GM21529 (cell line): ENCODE data around the gene PRDM16.

Source experiments
- ATAC-seq: cut with Tn5 transposase; IDR thresholded peaks from one replicate; pipeline ENCODE4 v1.9.1; 2021; ENCODE audit not compliant: unreplicated experiment

Gene PRDM16

DNA sequence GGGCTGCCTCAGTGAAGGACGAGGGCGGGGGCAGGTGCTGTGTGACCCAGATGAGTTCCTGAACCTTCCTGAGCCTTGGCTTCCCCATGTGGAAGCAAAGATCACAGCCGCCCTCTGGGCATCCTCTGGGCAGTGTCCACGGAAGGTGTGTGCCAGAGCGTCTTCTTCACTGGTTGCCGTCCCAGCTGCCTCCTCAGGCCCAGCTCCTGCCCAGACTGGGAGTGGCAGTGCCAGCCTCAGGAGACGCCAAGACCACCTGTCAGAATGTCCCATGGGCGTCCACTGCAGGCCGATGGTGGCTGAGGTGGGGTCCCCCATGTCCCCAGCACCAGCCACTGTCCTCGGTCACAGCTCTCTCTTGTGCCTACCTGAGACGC, 395.6 kb downstream of the PRDM16 start:
- no peak for ATAC-seq

DNA sequence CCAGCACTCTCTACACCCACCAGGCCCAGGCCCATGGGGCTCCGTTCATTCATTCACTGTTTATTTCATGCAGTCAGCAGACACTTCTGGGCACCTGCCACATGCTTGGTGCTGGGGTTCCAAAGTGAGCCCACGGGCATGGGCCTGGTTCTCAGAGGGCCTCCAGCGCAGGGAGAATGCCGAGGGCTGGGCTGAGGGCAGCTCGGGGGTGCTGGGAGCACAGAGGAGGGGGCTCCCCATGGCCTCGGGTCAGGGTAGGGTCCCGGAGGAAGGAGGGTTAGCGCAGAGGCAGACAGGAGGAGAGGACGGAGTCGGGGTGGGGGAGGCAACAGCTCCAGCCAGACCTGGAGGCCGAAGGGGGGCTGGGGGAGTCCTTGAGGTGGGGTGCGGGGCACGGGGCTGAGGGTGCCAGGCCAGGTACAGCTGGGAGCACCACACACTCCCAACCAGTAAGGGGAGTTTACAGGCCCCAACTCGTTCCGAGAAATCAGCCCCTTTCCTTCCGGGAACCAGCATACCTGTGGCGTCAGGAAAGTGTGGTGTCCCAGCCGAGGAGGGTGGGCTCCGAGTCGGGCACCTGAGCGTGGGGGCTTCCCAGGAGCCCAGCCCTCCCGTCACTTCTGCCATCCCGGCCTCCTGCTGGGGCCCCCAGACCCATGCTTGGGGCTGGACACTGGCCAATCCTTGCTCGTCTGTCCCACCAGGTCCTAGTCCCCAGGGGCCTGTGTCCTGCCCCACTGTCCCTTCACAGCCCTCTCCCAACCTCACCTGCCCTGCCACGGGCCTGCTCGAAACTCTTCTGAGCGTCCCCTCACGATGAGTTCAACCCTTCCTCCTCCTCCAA, 396.3 kb downstream of the PRDM16 start:
- ATAC-seq: no peak

DNA sequence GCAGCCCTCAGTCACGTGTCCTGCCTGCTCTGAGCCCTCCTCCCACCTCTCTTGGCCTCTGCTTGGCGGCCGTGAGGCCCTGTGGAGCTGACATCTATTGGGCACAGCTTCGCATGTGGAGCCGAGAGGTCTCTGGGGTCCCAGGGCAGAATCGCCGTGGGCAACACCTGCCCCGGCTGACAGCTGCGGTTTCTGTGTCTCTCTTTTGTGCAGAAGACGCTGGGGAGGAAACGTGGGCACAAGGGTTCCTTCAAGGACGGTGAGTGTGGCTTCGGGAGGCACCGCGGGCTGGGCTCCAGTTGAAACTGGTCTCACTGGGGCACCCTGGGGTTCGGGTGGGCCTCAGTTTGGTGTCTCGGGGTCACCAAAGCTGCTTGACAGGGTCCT, 396.9 kb downstream of the PRDM16 start:
- ATAC-seq: no peak

DNA sequence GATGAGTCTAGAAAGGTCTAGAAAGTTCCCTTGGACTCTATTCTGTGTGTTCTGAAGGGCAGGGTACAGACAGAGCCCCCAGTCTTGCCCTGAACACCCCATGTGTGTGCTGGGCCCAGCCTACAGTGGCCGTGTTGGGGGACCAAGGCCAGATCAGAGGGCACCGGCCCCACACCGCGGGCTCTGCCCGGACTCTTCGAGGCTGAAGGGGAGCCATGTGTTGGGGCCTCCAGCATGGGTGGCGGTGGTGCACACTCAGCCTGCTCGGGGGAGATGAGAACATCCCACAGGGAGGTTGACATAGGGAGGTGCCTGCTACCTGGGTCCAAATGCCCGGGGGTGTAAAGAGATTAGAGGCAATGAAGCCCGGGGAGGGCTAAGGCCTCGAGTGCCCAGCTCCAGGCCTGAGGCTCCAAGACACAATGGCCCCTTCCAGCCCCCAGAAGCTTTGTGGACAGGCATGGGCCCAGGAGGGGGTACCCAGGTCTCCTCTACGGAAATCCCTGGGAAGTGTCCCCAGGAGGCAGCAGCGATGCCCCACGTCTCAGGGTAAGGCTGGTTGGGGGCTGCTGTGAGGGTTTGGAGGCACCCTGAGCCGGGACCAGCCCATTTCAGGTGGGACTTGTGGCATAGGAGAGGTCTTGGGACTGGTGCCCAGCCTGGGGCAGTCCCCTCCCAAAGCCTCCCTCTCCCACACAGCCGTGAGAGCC, 397.5 kb downstream of the PRDM16 start:
- no peak for ATAC-seq

DNA sequence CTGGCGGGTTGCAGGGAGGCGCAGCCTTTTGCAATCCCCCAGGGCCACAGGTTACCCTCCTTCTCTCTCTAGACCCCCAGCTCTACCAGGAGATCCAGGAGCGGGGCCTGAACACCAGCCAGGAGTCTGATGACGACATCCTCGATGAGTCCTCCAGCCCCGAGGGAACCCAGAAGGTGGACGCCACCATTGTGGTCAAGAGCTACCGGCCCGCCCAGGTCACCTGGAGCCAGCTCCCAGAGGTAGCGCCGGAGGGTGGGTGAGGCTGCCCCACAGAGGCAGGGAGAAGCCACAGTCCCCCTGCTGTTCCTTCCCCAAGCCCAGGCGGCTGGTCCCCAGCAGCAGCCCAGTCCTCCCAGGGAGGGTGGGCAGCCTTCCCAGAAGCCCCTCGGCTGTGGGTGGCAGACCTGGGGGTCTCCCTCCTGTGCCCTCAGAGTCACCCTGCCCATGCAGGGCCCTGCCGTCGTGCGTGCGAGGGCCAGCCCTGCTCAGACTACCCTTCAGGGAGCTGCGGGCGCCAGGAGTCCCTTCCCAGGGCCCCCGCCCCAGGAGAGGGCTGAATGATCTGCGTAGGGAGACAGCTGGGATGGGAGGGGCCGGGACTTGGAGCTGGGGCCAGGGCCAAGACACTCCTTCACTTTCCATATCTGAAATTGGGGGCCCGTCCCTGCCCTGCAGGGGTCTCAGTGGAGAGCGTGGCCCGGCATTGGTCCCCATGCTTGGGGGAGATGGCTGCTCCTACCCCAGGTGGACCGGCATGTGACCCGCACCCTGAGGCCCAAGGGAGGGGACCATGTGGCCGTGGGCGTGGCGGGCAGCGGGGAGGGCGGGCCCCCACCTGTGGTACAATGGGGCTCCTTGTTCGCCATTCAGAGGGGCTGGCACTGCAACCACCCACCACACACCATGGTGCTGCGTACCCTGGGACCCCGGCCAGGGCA, 398.4 kb downstream of the PRDM16 start:
- no peak for ATAC-seq

DNA sequence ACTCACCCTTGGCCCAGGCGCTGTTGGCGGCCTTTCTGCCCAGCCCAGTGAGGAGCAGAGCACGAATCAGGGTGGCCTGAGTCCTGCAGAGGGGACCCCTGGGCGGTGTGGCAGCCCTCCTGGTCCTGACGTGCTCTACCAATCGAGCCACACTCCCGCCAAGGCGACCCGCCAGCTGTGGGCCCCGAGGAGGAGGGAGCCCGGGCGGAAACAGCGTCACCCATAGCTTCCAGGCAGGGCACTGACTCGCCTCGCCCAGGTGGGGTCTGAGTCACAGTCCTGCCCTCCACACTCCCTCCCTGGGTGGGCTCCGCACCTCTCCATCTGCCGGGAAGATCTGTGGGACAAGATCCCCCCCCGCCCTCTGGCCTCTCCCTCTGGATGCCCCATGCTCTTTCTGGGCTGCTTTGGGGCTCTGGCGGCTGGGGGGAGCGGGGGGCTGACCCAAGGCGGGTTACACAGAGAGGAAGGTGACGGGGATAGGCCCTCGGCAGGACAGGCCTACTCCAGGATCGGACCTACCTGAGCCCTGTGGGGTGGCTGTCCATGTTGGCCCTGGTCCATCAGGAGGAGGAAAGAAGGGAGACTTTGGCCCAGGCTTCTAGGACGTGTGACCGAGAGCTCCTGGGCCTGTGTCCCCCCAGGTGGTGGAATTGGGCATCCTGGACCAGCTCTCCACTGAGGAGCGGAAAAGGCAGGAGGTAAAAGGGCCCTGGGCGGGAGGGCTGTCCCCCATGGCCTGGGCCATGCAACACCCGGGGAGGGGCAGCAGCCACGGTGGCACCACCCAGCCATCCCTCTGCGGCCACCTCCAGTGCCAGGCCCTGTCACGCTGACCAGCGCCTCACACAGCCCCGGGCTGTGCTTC, 399.5 kb downstream of the PRDM16 start:
- no peak for ATAC-seq

DNA sequence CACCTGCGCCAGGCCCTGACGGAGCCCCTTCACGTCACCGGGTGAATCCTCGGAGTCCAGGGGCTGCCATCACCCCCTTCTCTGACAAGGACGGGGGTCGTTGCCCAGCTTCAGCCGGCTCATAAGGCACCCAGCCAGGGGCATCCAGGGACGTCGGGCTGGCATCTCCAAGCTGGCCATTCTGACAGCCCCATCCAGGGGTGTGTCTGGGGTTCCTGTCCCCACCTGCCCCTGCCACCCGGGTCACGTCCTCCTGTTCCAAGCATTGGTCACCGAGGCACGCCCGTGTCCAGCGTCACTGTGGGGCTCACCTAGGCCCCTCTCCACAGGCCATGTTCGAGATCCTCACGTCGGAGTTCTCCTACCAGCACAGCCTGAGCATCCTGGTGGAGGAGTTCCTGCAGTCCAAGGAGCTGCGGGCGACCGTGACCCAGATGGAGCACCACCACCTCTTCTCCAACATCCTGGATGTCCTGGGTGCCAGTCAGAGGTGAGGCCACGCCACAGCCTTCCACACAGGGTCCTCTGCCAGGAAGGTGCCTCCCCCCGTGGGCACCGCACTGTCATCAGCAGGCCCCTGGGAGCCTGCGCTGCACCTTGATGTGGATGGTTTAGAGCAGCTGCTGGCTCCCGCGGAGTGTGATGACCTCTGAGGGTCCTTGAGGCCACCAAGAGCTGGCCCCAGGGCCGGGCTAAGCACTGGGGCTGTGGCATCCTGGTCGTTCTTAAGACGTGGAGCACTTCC, 400.3 kb downstream of the PRDM16 start:
- ATAC-seq: no peak

DNA sequence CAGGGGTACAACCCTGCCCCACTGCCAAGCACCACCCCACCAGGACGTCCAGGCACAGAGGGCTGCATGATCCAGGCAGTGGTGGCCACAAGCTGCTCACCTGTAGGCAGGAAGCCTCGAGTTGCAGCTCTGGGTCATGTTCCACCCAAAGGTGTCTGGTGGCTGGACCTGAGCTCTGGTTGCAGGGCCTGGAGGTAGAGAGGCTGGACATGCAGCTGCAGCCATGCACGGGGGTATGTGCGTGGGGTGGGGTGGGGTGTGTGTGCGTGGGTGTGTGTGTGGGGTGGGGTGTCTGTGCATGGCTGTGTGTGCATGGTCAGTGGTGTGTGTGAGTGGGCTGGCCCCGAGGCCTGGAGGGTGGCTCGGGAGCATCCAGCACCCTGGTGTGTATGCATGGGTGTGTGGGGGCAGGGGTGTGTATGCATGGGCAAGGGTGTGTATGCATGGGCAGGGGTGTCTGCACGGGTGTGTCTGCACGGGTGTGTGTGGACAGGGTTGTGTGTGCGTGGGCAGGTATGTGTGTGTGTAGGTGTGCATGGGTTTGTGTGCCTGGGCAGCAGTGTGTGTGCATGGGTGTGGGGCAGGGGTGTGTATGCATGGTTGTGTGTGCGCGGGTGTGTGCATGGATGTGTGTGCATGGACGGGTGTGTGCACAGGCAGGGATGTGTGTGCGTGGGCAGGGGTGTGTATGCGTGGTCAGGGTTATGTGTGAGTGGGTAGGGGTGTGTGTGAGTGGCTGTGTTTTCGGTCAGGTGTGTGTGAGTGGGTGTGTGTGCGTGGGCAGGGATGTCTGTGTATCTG, 401.0 kb downstream of the PRDM16 start:
- ATAC-seq: no peak

DNA sequence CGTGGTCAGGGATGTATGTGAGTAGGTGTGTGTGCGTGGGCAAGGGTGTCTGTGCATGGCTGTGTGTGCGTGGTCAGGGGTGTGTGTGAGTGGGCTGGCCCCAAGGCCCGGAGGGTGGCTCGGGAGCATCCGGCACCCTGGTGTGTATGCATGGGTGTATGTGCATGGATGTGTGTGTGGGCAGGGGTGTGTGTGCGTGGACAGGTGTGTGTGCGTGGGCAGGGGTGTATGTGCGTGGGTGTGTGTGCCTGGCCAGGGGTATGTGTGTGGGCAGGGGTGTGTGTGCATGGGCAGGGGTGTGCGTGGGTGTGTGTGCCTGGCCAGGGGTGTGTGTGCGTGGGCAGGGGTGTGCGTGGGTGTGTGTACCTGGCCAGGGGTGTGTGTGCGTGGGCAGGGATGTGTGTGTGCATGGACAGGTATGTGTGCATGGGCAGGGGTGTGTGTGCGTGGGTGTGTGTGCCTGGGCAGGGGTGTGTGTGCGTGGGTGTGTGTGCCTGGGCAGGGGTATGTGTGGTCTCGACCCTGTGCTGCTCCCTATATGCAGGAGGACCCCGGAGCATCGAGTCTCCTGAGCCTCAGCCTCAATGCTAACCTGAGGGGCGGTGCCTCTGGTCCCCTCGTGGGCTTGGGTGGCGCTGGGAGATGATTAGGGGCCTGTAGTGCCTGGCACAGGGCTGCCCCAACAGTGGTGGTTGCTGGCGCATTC, 401.8 kb downstream of the PRDM16 start:
- no peak for ATAC-seq

DNA sequence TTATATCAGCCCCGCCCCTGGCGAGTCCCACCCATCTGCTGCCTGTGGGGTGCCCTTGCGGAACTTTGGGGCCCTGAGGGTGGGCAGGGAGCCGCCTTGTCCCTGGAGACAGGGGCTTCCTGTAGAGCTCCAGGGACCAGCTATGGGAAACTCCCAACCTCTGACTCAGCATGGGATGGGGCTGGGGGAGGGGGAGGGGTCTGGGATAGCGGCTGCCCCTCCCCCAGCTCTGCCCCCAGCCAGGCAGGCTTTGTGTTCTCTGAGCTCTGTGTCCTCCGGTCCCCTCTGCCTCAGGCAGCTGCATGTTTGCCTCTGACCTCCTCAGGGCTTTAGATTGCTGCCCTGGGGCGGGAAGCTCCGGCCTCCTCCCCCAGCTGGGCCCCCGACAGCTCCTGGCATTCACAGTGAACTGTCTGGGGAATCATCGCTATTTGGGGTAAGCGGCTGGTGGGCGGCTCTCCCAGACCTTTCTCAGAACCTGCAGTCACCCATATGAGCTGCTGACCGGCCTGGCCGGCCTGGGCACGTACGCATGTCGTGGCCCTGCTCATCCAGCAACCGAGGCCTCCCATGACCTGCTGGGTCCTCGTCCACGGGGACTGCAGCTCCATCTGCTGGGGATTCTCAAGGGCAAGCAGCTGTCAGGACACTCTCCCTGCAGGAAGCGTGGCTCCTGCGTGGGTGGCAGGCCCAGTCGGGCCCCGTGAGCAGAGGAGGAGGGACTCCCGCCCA, 402.5 kb downstream of the PRDM16 start:
- no peak for ATAC-seq

DNA sequence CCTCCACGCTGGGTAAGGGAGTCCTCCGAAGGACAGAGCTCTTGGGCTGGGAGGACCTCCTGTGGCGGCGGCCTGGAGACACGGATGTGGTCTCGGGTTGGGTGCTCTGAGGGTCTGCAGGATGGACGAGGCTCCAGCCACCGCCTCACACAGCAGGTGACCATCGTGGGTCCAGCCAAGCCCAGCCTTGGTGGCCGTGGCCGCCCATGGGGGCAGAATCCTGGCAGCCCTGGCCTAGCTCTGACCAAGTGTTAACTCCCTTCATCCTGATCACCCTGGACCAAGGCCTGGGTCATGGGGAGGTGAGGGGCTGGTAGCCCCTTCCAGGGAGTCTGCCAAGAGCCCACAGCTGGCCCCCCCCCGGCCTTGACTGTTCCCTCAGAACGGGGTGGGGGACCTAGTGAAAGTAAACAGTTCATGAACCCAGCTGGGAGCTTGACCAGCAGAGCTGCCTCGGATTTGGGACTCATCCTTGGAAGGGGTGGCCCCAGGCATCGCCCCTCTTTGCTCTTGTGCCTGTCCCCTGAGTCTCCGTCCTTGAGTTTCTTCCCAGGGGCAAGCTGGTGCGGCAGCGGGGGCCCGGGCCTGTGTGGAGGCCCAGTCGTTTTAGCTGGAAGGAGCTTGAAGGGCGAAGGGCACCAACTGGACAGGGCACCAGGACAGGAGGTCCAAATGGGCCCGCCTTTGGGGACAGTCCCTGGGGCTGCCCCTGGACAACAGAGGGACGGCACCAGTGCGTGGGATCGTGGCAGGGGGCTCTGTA, 403.3 kb downstream of the PRDM16 start:
- ATAC-seq: no peak

DNA sequence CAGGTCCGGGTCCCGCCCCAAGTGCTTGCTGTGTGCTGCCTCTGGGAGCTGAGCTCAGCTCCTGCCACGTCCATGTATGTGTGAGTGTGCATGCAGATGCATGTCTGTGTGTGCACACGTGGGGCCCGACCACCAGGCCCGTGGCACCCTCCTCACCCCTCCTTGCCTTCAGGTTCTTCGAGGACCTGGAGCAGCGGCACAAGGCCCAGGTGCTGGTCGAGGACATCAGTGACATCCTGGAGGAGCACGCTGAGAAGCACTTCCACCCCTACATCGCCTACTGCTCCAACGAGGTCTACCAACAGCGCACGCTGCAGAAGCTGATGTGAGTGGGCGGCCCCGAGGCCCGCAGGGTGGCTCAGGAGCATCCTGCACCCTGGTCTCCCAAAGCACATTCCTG, 403.9 kb downstream of the PRDM16 start:
- no peak for ATAC-seq

DNA sequence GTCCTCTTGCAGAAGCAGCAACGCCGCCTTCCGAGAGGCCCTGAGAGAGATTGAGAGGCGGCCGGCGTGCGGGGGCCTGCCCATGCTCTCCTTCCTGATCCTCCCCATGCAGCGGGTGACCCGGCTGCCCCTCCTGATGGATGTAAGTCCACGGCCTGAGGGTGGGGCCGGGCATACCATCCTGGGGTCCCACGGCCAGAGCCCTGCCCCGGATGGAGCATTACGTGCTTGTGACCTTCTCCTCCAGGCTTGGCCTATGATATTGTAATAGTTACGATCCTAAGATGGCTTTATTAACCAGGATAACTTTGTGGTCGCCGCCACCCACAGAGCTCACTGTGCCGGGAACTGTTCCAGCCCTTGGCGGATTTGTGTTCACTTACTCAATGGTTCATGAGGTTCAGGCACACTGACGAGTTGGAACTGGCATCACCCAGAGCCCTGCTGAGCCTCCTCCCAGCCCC, 404.4 kb downstream of the PRDM16 start:
- ATAC-seq: no peak

DNA sequence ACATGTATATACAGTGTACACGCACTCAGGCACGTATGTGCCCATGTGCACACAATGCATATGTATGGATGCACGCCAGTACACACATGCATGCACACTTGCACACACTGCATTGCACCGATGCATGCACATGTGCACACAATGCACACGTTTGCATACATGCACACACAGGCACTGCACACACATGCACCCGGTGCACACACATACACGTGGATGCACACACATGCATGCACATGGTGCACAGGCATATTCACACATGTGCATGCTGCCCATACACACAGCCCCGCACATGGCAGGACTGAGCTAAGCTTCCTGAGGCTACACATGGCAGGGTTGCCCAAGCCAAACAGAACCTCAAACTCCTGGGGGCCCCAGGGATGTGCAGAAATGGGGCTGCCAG, 405.0 kb downstream of the PRDM16 start:
- ATAC-seq: no peak

DNA sequence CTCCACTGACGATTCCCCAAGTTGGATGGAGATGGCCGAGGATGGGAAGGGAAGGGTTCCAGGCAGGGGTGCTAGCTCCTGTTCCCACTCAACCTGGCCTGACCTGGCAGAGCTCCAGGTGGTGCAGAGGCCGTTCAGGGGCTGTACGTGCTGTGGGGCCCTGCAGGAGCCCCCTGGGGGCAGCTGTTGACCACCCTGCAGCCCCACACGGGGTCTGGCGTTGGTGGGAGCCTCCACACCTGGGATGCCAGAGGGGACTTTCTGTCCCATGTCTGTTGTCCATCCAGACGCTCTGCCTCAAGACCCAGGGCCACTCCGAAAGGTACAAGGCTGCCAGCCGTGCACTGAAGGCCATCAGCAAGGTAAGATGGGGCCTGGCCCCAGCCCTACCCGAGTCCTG, 405.4 kb downstream of the PRDM16 start:
- no peak for ATAC-seq

DNA sequence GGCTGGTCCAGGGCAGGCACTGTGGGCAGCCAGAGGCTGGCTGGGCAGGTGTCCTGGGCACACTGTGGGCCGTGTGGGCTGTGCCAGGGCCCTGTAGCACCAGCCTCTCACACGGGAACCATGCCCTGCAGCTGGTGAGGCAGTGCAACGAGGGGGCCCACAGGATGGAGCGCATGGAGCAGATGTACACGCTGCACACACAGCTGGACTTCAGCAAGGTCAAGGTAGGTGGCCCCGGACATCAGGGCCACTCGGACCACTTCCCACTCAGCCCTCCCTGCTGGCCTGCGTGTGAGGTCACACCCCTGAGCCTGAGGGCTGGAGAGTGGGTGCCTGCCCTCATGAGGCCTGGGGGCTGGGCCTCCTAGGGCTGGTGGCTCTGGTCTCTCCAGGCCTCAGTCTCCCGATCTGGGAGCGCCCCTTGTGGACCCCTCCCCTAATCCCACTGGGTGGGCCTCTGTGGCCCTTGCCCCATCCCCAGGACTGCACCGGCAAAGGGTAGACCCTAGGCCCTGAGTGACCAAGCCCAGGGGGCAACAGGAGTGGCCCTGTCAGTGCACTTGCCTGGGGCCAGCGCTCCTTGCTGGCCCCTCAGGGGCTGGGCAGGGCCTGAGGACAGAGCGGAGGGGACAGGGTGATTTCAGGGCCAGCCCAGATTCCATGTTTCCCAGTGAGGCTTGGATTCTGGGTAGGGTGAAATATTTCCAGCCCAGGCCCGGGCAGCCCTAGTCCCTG, 407.0 kb downstream of the PRDM16 start:
- no peak for ATAC-seq
